NCI-H1092 treated with DMSO at 0.1 percent for 48 hours (cell line): ENCODE results near the gene CCDC90B.

ENCODE experiments used
- DNase-seq: peaks from one replicate; lab custom pipeline; 2025; lab: John Stamatoyannopoulos, UW

CCDC90B gene

GRCh38 chr11:83235825-83236224, 50.3 kb downstream of the CCDC90B start:
- no peak for DNase-seq

- DNase-seq: no peak
Observed at GRCh38 chr11:83223457-83223856, 62.7 kb downstream of the CCDC90B start.

DNA sequence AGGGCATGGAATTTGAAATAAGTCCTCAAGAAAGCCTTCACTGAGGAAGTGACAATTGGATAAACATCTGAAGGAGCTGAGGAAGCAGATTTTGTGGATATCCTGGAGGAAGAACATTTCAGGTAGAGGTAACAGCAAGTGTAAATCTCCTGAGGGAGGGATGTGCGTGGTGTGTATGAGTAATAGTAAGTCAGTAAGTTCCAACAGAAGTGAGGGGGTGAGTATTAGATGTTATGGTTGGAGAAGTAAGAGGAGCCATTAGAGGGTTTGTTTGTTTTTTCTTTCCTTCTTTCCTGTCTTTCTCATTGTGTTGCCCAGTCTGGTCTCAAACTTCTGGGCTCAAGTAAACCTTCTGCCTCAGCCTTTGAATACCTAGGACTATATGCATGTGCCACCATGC, 63.7 kb downstream of the CCDC90B start:
- DNase-seq: no peak

DNA sequence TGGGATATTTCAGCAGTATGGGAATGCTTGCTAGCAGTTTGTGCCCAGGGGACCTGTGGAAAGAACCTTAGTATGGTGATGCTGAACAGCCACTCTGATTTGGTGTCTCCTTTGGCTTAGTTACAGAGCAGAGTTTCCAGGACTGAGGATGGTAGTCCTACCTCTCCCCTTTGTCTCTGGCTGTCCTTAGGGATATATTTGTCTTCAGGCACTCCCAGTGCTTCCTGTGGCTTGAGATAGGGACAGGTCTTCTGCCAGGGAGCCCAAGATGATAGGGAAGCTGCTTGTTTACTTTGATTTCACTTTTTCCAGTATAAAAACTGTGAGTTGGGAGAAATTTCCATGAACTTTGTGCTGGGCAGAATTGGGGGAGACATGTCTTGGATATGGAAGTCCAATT, 64.5 kb downstream of the CCDC90B start:
- DNase-seq: no peak

DNA sequence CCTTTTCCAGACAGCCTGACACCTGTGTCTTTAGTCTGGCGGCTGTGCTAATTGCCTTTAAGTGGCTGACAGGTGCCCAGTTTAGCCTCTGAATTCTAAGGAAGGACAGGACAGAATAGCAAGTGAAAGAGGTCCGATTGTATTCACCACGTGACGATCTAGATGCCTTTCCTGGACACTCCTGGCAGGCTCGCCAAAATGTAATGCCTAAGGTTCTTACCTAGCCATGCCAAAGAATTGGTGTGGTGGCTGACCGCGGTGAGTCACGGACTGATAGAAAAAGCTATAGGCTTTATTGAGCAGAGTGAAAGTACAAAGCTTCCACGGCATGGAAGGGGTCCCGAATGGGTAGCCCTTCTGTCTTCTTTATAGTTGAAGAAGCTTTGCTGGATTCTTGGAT, 65.9 kb downstream of the CCDC90B start:
- DNase-seq: no peak

GRCh38 chr11:83219095-83219494, 67.1 kb downstream of the CCDC90B start:
- DNase-seq: peak; percentile 6
